ENCODE measurements around the gene ZNF787. TPM values are rescaled to one million over a fixed set of nuclear protein-coding genes. Genes with fewer than 3 reads are reported as not detected.
"Not testable (repeated sequence)": the region's sequence is repeated elsewhere in the genome, so short reads cannot be mapped to it uniquely, and the experiment has no call there.

The ZNF787 gene
- polyA plus RNA-seq, 3 donors, result 14.8 to 29.8 (median 28.2) TPM

DNA sequence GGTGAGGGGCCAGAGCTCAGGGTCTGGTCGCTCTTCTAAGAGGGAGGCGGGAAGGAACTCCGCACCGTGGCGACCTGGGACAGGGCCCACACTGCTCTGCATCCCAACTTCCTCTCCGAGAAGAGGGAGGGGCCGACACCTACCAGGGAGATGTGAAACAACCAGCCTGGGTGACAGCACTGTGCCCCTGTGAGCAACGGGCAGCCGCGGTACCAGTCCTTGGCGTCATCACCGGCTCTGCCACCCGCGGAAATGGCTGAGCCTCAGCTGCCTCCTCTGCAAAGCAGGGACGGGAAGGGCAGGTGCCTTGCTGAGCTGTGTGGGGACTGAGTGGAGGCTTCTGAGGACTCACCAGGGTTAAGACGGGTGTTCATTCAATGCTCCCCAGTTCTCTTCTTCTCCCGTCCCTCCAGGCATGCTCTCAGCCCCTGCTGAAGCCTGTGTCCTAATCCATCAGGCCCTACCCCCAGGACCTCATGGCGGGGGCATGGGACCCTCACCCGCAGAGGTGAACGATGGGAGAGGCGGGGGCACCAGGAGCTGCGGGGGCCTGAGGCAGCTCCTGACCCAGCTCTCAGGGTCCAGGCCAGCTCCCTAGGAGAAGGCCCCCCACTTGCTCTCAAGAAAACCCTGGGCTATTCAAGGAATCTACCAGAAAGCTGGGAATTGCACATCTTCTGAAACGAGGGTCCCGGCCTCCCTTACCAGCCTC, 9.3 kb downstream of the ZNF787 start:
- 30 to 40% (median 34%) methylated on average over 19 to 24 of the region's 24 CpGs for WGBS, 3 donors
- no peak overlapping the region for H3K27ac ChIP-seq (ENCODE audit: low read depth, low read length)

GRCh38 chr19:56110515-56111448, 10.3 kb downstream of the ZNF787 start:
- 16 to 26% (median 23%) methylated on average over 11 to 12 of the region's 12 CpGs for WGBS, 3 donors
- H3K27ac ChIP-seq (ENCODE audit: low read depth, low read length), result no peak overlapping the region

DNA sequence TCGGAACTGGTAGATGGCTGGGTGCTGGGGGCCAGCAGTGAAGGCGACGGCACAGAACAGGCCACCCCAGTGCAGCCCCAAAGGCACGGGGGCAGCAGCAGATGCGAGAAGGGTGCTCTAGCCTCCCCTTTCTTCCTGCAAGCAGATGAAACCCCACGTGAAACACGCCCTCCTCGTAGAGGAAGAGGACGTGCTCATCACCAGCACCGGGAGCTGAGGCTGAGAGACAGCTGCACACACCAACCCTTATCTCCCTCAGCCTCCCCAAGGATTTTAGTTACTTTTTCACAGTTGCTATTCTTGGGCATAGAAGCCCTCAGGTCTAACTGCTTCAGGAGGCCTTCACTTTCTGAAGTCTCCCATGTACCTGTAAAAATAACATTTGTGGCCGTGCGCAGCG, 11.9 kb downstream of the ZNF787 start:
- no peak overlapping the region for H3K27ac ChIP-seq (ENCODE audit: low read depth, low read length)
- WGBS, 3 donors, result 36 to 39% (median 37%) methylated on average over 13 of the region's 13 CpGs

- WGBS, 3 donors, result 27 to 30% (median 28%) methylated on average over 24 of the region's 24 CpGs
- H3K27ac ChIP-seq (ENCODE audit: low read depth, low read length), result no peak overlapping the region
These were observed 12.5 kb downstream of the ZNF787 start for GRCh38 chr19:56108447-56109195.

GRCh38 chr19:56107626-56108351, 13.3 kb downstream of the ZNF787 start:
- no peak overlapping the region for H3K27ac ChIP-seq (ENCODE audit: low read depth, low read length)

DNA sequence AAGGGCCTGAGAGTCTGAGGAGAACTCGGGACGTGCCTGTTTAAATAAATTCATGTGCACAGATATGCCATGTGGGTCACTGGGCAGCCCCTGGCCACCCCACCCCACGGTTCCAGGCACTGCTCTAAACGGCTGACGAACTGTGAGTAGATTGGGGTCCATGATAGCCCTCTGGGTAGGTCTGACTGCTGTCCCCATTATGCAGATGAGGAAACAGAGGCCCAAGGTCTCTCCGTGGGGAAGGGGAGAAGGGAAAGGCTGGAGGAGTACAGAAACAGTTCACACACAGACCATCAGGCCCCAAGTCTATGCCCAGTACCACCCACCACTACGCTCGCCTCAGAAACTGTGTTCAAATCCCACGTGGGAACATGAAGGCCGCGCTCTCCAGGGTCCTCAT, 14.1 kb downstream of the ZNF787 start:
- H3K27ac ChIP-seq (ENCODE audit: low read depth, low read length), result no peak overlapping the region
- 84 to 88% (median 85%) methylated on average over 10 to 11 of the region's 11 CpGs for WGBS, 3 donors

More at GRCh38 chr19:56107626-56108351, 13.3 kb downstream of the ZNF787 start:
- 60 to 63% (median 61%) methylated on average over 21 to 27 of the region's 27 CpGs for WGBS, 3 donors

- no peak overlapping the region for H3K27ac ChIP-seq (ENCODE audit: low read depth, low read length)
- 71 to 83% (median 82%) methylated on average over 27 of the region's 27 CpGs for WGBS, 3 donors
These were observed 14.7 kb downstream of the ZNF787 start for GRCh38 chr19:56106397-56106849.

GRCh38 chr19:56105831-56106396, 15.2 kb downstream of the ZNF787 start:
- WGBS, 3 donors, result 87 to 97% (median 93%) methylated on average over 61 of the region's 61 CpGs
- not testable (repeated sequence) for H3K27ac ChIP-seq (ENCODE audit: low read depth, low read length)

DNA sequence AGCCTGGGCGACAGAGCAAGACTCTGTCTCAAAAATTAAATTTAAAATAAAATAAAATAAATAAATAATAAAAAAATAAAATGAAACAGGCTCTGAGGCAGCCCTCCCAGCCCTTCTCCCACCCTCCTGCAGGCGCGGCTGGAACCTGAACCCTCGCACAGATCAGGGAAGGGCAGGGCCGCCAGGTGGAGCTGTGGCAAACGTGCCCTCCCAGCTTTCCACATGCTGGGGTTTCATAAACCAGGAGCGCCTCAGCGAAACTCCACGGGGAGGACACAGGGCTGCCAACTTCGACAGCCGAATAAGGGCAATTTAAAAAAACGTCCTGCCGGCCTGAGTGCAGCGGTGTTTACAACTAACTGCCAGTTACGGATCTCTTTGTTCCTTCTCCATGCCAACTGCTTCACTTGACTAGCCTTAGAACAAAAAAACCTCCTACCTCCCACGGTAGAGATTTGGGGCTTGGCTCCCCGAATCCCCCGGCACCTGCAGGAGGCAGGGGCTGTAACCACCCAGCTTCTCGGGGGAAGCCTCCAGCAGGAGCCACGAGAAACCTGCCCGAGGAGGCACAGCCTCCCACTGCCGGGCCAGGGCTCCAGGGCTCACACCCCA, 15.9 kb downstream of the ZNF787 start:
- H3K27ac ChIP-seq (ENCODE audit: low read depth, low read length), result no peak overlapping the region
- 15 to 19% (median 19%) methylated on average over 22 of the region's 22 CpGs for WGBS, 3 donors

- 93 to 96% (median 95%) methylated on average over 22 to 29 of the region's 29 CpGs for WGBS, 3 donors
- no peak overlapping the region for H3K27ac ChIP-seq (ENCODE audit: low read depth, low read length)
These were observed 16.7 kb downstream of the ZNF787 start for GRCh38 chr19:56104423-56104822.

DNA sequence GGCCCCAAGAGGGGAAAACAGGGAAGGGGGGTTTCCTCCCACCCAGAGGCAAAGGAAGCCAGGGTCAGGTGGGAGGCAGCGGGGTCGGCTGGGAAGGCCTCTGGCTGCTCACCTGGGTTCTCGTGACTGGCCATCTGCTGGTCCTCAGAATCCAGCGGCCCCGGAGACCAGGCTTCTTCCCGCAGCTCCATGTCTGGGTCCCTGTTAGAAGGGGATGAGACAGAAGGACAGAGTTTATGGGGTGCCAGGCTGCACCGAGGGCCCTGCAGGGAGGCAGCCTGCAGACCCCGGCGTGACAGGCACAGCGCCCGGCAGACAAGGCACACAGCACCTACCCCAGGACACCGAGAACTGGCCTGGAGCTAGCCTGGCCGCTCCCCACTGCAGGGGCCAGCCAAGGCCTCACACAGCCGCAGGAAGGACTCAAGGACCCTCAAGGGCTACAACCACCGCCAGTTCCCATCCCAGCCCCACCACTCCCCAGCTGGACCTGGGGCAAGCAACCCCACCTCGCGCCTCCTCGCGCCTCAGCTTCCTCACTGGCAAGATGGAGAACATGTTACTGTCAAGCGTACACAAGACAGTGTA, 18.0 kb downstream of the ZNF787 start:
- WGBS, 3 donors, result 72 to 79% (median 79%) methylated on average over 19 to 20 of the region's 20 CpGs

GRCh38 chr19:56101746-56102535, 19.2 kb downstream of the ZNF787 start:
- no peak overlapping the region for H3K27ac ChIP-seq (ENCODE audit: low read depth, low read length)
- WGBS, 3 donors, result 81 to 90% (median 83%) methylated on average over 34 of the region's 34 CpGs

More for the DNA sequence above, 18.0 kb downstream of the ZNF787 start:
- no peak overlapping the region for H3K27ac ChIP-seq (ENCODE audit: low read depth, low read length)

- H3K27ac ChIP-seq (ENCODE audit: low read depth, low read length), result no peak overlapping the region
- 86 to 87% (median 87%) methylated on average over 25 of the region's 25 CpGs for WGBS, 3 donors
These were observed 20.0 kb downstream of the ZNF787 start for GRCh38 chr19:56101095-56101494.

GRCh38 chr19:56099638-56100539, 21.2 kb downstream of the ZNF787 start:
- 92 to 94% (median 94%) methylated on average over 21 to 28 of the region's 31 CpGs for WGBS, 3 donors
- no peak overlapping the region for H3K27ac ChIP-seq (ENCODE audit: low read depth, low read length)
